ENCODE results near the gene SLC49A3.
"Not testable (repeated sequence)": the region's sequence is repeated elsewhere in the genome, so short reads cannot be mapped to it uniquely, and the experiment has no call there.

The SLC49A3 gene

DNA sequence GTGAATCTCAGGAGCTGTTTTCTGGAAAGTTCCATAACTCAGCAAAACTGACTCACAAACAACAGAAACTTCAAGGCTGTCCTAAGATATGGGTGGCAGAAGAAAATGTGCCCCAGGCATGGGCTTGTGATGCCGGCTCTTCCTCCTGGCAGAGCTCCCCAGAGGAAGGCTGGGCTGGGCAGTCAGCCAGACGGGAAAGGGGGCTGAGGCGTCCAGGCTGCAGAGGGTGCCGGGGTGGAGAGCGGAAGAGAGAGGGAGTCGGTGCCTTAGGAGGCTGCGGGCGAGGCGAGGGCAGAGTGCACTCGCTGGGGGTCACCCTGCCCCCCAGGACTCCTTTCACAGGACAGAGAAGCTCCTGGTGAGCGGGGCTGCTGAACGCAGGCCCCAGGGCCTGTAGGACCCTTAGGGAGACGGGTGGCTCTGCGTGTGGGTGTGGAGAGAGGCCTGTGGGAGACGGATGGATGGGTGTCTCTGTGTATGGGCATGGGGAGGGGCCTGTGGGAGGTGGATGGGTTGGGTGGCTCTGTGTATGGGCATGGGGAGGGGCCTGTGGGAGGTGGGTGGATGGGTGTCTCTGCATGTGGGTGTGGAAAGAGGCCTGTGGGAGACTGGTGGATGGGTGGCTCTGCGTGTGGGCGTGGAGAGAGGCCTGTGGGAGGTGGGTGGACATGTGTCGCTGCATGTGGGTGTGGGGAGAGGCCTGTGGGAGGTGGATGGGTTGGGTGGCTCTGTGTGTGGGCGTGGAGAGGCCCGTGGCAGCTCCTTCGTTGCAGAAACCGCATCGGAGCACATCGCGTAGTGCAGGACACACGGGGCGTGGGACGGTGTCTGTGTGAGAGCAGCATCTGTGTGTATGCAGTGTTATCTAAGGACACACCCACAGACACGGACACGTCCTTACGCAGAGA lies 32.6 kb upstream of the SLC49A3 start:
- no peak for DNase-seq

- DNase-seq, result no peak
These were observed 31.3 kb upstream of the SLC49A3 start for GRCh38 chr4:720111-720860.

DNA sequence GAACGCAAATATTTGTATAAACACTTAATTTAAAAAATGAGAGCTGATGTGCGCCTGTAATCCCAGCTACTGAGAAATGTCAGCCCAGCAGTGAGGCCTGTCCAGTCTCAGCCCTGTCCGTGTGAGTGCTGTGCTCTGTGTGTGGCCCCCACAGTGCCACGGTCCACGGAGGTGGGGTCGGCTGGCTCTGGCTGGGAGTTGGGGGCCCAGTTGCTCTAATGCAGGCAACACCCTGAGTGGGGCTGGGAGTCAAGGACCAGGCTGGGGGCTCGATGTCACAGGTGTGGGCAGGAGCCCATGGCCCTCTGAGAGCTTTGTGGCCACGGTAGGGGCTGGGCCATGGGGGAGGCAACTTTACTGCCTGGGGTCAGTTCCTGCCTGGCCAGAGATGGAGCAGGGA lies 29.5 kb upstream of the SLC49A3 start:
- no peak for DNase-seq

DNA sequence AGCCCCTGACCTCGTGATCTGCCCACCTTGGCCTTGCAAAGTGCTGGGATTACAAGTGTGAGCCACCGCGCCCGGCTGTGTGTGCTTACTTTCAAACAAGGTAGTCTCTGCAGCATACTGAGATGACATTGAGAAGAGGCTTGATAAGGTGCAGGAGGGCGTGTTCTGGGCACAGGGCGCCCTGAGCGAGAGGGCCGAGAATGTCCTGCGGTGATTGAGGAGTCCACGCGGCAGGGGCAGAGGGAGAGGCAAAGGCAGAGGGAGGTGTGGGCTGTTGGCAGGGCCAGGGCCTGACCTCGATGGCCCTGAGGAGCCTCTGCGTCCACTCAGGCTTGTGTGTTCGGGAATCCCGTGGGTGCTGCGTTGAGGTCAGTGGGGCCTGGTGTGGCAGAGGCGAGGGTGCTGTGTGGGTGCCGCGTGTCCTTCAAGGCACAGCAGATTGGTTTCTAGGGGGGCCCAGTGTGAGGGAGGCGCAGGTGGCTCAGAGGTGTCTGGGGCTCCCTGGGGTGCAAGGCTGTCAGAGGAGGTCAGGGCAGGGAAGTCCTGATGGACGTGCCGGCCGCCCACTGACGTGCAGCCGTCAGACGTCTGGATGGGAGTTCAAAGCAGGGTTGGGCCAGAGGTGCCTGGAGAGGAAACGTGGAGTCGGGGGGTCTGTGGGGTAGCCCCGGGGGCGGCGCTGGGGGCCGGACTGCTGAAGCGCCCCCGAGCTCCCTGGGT lies 28.8 kb upstream of the SLC49A3 start:
- no peak for DNase-seq

- no peak for DNase-seq
These were observed 25.1 kb upstream of the SLC49A3 start for GRCh38 chr4:714087-714486.

DNA sequence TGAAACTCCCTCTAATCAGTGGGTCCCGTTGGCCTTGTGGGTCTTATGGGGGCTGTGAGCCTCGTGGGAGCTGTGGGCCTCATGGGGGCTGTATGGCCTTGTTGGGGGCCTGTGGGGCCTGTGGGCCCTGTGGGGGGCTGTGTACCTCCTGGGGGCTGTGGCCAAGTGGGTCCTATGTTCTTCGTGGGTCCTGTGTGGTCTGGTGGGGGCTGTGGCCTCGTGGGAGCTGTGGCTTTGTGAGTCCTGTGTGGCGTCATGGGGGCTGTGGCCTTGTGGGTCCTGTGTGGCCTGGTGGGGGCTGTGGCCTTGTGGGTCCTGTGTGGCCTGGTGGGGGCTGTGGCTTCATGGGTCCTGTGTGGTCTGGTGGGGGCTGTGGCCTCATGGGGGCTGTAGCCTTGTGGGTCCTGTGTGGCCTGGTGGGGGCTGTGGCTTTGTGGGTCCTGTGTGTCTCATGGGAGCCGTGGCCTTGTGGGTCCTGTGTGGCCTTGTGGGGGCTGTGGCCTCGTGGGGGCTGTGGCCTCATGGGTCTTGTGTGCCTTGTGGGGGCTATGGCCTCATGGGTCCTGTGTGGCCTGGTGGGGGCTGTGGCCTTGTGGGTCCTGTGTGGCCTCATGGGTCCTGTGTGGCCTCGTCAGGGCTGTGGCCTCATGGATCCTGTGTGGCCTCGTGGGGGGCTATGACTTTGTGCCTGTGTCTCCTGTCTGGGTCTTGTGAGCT lies 24.1 kb upstream of the SLC49A3 start:
- DNase-seq, result no peak

- DNase-seq, result no peak
These were observed 23.1 kb upstream of the SLC49A3 start for GRCh38 chr4:712093-712492.

DNA sequence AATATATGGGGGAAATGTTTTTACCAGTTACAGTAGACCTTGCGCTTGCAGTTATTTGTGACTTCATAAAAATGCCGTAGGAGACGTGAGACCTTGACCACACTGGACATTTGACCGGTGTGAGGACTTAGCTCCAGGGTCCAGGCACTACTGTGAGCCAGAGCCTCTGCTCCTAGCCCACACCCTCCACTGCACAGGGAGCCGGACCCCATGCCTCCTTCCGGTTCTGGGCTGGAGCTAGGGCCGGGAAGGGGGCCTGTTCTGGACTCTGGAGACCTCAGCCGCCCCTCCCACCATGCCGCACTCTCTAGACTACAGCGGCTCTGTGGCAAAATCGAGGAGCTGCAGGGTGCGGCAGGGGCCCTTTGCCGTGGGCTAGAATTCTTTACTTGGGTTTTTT lies 22.0 kb upstream of the SLC49A3 start:
- no peak for DNase-seq

GRCh38 chr4:710116-710515 lies 21.2 kb upstream of the SLC49A3 start:
- DNase-seq, result no peak

- DNase-seq, result no peak
These were observed 20.4 kb upstream of the SLC49A3 start for GRCh38 chr4:709348-709747.

- DNase-seq, result no peak
These were observed 19.6 kb upstream of the SLC49A3 start for GRCh38 chr4:708631-708933.

GRCh38 chr4:707929-708630 lies 19.1 kb upstream of the SLC49A3 start:
- no peak for DNase-seq

GRCh38 chr4:706834-707598 lies 18.1 kb upstream of the SLC49A3 start:
- no peak for DNase-seq

DNA sequence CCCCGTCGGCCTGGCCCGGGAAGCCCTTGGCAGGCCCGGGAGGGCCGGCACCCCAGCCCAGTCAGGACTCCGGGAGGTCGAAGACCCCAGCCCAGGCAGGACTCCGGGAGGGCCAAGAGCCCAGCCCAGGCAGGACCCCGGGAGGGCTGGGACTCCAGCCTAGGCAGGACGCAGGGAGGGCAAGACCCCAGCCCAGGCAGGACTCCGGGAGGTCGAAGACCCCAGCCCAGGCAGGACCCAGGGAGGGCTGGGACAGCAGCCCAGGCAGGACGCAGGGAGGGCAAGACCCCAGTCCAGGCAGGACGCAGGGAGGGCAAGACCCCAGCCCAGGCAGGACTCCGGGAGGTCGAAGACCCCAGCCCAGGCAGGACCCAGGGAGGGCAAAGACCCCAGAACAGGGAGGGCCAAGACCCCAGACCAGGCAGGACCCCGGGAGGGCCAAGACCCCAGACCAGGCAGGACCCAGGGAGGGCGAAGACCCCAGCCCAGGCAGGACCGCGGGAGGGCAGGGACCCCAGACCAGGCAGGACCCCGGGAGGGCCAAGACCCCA lies 17.2 kb upstream of the SLC49A3 start:
- DNase-seq, result not testable (repeated sequence)

- peak; percentile 66 for DNase-seq
These were observed 16.5 kb upstream of the SLC49A3 start, which contains the start of gene PCGF3 for GRCh38 chr4:705278-706082. TSS of gene PCGF3 (plus strand) at chr4:705832. CDS start at chr4:733681, 27,849 bp downstream.

DNA sequence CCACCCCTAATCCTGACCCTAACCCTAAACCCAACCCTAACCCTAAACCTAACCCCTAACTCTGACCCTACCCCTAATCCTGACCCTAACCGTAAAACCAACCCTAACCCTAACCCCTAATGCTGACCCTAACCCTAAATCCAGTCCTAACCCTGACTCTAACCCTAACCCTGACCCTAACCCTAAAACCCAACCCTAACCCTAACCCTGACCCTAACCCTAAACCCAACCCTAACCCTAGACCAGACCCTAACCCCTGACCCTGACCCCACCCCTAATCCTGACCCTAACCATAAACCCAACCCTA lies 16.0 kb upstream of the SLC49A3 start:
- no peak for DNase-seq

GRCh38 chr4:704198-704891 lies 15.4 kb upstream of the SLC49A3 start:
- no peak for DNase-seq

- no peak for DNase-seq
These were observed 14.6 kb upstream of the SLC49A3 start for GRCh38 chr4:703336-704197.

GRCh38 chr4:702618-703048 lies 13.7 kb upstream of the SLC49A3 start:
- DNase-seq, result no peak

All from NCI-H510A (cell line).